Uterus (tissue), 2 donors: ENCODE data around the gene S100A4.

Source experiments
- CTCF ChIP-seq, 4 experiments: fragments of 200-600 bp in 2 of 4; fragments of 450-650 bp in 2 of 4; sonication (generic) in 2 of 4; IDR thresholded peaks; one replicate each; pipeline ENCODE4 v1.5.1; 2016 to 2019; ENCODE audit warnings: antibody characterized with exemption in 4 of 4, mild to moderate bottlenecking in 2 of 4, moderate library complexity in 1 of 4
- POLR2A ChIP-seq, 2 donors: fragments of 450-650 bp; IDR thresholded peaks; one replicate each; pipeline ENCODE4 v1.6.1; 2016; ENCODE audit warnings: antibody characterized with exemption in 2 of 2, mild to moderate bottlenecking in 1 of 2, moderate library complexity in 1 of 2

GRCh38 chr1:153550827-153551500 is 5.4 kb upstream of the S100A4 start:
- TF ChIP-seq CTCF (IDR thresholded peaks at IDR 0.05) (no peak), POLR2A (IDR thresholded peaks at IDR 0.05) (no peak)
